GM18867 (cell line): ENCODE results near the gene ZNF473.

Experiments used
- ATAC-seq: cut with Tn5 transposase; IDR thresholded peaks from one replicate; pipeline ENCODE4 v1.9.1; 2021; ENCODE audit warnings: mild to moderate bottlenecking, moderate library complexity; ENCODE audit not compliant: unreplicated experiment

ZNF473 gene

GRCh38 chr19:50003254-50003788, 22.5 kb upstream of the ZNF473 start:
- ATAC-seq: no peak

DNA sequence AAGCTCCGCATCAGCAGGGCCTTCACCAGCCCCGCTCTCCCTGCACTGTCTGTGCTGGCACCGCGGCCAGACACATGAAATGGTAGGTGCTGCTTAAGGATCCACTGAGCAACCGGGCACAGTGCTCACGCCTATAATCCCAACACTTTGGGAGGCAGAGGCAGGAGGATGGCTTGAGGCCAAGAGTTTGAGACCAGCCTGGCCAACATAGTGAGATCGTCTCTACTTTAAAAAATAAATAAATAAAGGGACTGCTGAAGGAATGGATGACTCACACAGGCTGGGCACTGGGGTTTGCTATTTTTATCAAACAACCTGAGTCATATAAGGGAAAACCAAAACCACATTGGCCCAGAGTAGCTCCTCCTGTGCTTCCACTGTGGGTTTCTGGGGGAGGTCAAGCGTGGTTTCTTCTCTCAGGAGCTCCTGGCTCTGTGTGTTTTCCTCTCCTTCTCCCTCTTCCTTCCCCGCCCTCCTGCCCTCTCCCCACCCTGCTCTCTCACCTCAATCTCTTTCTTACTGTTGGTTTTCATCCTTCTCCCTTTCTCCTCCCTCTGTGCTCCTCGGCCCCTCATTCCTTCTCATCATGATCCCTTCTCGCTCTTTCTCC, 21.9 kb upstream of the ZNF473 start:
- no peak for ATAC-seq

- ATAC-seq: no peak
Observed at GRCh38 chr19:50005428-50005827, 20.4 kb upstream of the ZNF473 start.

- no peak for ATAC-seq
Observed at GRCh38 chr19:50007170-50007569, 18.6 kb upstream of the ZNF473 start.

DNA sequence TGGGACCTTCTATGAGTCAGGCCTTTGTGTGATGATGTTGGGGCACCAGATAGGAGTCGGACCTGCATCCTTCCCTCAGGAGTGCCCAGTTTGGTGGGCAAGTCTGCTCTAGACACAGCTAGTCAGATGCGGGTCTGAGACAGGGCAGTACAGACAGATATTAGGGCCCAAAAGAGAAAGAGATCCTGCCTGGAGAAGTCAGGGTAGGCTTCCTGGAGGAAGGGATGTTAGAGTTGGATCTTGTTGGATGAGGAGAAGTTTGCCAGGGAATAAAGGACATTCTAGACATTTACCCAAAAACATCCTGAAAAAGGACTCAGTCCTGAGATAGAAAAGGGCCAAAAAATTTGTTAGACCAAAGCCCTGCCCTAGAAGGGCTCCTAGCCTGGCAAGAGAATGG, 17.9 kb upstream of the ZNF473 start:
- no peak for ATAC-seq

DNA sequence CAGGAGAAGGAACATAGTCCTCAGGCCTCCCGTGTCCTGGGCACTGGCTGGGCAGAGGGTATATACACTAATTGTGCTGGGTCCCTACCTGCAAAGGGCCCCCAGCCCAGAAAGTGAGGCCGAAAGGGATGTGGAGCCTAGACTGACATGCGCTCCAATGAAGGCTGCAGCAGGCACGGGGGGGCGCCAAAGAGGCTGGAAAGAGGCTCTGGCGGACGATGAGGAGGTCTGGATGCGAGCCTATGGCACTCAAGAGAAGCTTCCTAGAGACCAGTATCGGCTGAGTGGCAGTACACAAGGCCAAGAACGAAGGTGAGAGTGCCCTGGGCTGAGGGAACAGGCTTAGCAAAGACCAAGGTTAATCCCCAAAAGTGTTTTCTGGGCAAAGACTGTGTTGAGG, 17.3 kb upstream of the ZNF473 start:
- ATAC-seq: no peak

- ATAC-seq: no peak
Observed at GRCh38 chr19:50016225-50016807, 9.5 kb upstream of the ZNF473 start.

DNA sequence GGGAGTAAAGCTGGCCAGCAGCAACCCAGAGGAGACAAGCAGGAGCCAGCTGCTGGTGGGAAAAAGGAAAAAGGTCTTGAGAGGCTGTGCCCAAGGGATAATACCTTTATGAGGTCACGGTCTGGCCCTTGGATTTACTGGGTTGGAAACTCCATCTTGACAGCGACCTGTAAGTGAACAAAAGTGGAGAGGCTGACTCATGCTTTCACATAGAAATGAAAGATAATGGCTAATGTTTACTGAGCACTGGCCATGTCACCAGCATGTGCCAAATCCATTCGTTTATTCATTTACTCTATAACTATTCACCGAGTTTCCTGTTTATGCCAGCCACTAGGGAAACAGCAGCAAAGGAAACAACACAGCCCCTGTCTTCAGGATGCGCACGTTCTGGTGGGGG, 5.3 kb upstream of the ZNF473 start:
- no peak for ATAC-seq

DNA sequence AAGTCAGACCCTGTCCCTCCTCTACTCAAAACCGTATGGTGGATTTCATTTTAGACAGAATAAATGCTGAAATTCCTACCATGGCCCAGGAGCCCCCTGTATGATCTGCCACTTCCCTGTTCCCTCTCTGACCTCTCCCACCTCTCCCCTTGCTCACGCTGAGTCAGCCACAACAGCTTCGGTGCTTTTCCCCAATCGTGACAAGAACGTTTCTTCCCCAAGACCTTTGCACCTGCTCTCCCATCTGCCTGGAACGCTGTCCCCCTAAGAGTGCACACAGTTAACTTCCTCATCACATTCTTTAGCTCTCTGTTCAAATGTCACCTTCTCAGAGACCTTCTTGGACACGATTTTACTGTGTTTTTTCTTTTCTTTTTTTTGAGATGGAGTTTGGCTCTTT, 3.0 kb upstream of the ZNF473 start:
- ATAC-seq: no peak

DNA sequence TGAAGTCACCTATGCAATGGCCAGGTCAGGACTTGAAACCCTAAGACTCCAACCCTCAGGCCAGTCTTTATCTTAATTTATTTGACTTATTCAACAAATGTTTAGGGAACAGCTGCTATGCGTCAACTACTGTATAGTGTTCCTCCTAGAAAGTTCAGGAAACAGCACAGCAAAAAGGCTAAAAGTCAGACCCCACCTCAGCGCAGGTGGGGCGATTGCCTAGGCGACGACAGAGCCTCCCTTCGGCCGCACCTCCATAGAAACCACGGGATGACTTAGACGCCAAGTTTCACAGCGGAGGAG, 1.1 kb upstream of the ZNF473 start:
- no peak for ATAC-seq

DNA sequence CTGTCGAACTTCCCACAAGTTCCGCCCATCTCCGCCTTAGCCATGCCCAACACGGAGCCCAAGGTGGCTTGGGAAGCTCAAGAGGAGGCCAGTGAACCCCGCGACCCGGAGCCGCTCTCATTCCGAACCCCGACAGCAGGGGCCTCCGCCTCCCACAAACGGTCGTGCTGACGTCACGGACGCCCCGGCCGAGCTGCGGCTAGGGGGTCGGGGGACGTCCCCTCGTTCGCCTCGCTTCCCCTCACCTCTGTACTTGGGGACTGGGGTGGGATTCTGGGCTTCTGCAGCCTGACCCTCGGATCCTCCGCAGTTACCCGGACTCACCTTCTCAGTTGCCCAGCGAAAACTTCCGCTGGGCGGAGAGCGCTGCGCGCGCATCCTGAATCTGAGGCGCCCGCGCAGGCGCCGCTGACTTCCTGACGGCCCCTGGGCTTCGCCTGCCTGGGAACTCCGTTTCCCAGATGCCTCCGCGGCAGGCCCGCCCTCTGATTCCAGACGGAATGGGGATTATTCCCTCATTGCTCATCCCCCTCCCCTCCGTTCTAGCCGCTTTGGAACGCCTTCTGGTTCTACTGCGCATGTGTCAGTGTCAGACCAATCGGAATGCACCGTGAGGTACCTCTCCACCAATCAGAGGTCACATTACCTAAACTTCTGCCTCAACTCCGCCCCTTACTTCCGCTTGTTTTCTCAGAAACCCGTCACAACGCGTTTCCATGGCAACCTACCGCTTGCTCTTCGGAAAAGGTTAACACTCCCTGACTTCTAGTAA, 597 bp upstream of the ZNF473 start, which contains the start of gene VRK3:
Gene VRK3 (minus strand): TSS at position 351 of the 772 bp plus-strand sequence. CDS start 9,210 bp downstream, outside the sequence.
- peak; percentile 85 for ATAC-seq

- ATAC-seq: no peak
Observed at GRCh38 chr19:50026550-50026906, 723 bp downstream of the ZNF473 start.

DNA sequence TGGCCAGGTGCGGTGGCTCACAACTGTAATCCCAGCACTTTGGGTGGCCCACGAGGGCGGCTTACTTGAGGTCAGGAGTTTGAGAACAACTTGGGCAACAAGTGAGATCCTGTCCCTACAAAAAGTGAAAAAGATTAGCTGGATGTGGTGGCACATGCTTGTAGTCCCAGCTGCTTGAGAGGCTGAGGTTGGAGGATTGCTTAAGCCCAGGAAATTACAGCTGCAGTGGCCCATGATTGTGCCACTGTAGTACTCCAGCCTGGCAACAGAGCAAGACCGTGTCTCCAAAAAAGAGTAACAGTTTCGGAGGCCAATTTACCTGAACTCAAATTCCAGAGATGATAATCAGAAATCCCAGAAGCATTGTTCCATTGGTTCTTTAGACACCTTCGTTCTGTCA, 4.4 kb downstream of the ZNF473 start:
- ATAC-seq: no peak

DNA sequence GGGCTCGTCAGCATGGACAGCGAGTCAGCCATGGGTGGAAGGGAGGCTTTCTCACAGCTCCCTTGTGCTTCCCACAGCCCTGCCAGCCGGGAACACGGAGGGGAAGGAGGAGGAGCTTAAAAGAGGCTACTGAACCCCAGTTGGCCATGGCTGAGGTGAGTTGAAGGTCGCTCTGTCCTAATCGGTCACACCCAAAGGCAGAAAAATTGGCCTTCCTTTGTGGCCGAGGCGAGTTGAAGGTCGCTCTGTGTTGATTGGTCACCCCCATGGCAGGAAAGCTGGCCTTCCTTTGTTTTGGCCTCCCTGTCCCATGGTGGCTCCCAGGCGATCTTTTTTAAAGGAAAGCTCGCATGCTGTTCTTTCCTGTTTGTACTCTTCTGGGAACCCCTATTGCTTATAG, 5.1 kb downstream of the ZNF473 start:
- no peak for ATAC-seq

- no peak for ATAC-seq
Observed at GRCh38 chr19:50036908-50037307, 11.1 kb downstream of the ZNF473 start.

DNA sequence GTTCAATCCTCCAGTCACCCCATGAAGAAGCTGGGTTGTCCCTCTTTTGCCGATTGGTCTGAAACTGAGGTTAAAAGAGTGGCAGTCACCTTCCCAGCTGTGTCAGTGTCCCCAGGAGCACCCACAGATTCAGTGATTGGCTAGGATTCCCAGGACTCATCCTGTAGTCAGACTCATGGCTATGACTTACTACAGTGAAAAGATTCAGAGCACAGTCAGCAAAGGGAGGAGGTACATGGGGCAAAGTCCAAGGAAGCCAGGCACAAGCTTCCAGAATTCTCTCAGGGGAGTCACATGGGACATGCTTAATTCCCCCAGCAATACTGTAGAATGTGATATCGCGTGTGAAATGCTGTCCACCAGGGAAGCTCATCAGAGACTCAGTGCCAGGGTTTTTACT, 14.2 kb downstream of the ZNF473 start:
- no peak for ATAC-seq

DNA sequence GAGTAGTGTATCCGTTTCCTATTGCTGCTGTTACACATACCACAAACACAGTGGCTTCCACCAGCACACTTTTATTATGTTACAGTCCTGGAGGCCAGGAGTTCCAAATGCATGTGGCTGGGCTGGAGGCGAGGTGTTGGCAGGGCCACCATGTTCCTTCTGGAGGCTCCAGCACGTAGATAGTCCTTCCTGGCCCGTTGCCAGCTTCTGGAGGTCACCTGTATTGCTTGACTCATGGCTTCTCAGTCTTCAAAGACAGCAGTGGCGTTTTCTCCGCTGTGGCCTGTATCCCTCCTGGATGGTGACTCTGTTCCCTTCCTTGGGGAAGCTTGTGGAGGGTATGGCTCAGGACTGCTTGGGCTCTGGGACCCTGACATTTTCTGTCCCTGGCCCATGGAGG, 15.2 kb downstream of the ZNF473 start:
- ATAC-seq: no peak

DNA sequence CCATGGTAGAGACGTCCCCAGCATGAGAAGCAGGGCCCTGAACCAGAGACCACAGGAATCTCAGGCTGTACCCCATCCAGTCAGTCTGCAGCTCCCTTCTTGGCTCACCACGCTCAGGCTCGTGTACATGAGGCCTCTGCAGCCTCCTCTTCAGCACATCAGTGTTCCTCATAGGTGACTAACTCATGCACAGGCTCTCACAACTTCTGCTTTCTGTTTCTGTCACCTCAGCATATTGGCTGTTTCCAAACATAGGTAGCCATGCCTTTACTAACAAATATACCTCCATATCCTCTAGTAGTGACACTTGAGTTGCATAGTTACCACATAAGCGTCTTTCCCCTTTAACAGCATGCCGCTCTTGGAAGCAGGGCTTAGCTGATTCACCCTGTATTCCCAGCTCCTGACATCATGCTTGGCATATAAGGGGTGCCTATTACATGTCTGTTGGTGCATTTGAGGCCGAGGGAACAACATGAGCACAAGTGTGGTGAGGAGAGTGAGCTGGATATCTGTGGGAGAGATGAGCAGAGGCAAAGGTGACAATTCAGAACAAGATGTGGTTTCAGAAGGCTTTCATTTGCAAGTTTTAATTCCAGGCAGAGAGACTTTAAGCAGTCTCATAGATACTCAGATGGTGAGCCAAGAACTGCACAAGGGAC, 16.7 kb downstream of the ZNF473 start:
- no peak for ATAC-seq

- ATAC-seq: no peak
Observed at GRCh38 chr19:50043967-50044366, 18.2 kb downstream of the ZNF473 start.

DNA sequence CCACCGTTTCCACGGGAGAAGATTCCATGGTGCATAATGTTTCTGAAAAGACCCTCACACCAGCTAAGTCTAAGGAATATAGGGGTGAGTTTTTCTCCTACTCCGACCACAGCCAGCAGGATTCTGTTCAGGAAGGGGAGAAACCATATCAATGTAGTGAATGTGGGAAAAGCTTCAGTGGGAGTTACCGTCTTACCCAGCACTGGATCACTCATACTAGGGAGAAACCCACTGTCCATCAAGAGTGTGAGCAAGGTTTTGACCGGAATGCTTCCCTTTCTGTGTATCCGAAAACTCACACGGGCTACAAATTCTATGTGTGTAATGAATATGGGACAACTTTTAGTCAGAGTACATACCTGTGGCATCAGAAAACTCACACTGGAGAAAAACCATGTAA, 19.1 kb downstream of the ZNF473 start:
- no peak for ATAC-seq

DNA sequence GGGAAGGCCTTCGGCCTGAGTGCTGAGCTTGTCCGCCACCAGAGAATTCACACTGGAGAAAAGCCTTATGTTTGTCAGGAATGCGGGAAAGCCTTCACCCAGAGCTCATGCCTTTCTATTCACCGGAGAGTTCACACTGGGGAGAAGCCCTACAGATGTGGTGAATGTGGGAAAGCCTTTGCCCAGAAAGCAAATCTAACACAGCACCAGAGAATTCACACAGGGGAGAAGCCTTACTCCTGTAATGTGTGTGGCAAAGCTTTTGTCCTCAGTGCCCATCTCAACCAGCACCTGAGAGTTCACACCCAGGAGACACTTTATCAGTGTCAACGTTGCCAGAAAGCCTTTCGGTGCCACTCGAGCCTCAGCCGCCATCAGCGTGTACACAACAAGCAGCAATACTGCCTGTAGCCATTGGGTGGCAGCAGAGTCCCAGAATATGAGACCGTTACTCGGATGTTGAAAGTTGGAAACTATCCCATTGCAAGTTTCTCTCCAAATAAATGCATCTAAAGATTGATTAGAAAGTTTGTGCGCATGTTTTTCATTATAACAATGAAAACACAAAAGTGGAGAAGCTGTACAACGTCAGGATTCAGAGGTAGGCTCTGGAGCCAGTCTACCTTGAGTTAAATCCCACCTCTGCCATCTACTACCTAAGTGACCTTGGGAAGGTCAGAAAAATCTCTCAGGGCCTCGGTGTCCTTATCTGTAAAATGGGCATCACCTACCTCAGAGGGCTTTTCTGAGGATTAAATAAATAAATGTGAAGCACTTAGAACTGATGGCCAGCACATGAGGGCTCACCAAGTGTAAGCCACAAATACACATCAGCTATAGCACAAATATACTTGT, 21.1 kb downstream of the ZNF473 start:
- no peak for ATAC-seq
